Coronary artery (tissue), 2 donors: ENCODE results near the gene NME9.

Experiments
- DNase-seq: peaks from one replicate; pipeline ENCODE4 v3.0.0-alpha.2; 2017; ENCODE audit warnings: low spot score
- H3K27ac ChIP-seq, 2 donors: fragments of 200-600 bp; sonication (generic); one replicate each; pipeline ENCODE4 v1.5.1; 2016 to 2019
- H3K4me3 ChIP-seq: fragments of 200-600 bp; sonication (generic); 2 replicates; pipeline ENCODE4 v1.5.1; 2016; ENCODE audit warnings: mild to moderate bottlenecking, moderate library complexity
- TF ChIP-seq, protein P1 (sequence below): fragments of 200-600 bp; sonication (generic); IDR thresholded peaks from one replicate; pipeline ENCODE4 v1.5.1; 2019; ENCODE audit warnings: antibody characterized with exemption

NME9 gene

DNA sequence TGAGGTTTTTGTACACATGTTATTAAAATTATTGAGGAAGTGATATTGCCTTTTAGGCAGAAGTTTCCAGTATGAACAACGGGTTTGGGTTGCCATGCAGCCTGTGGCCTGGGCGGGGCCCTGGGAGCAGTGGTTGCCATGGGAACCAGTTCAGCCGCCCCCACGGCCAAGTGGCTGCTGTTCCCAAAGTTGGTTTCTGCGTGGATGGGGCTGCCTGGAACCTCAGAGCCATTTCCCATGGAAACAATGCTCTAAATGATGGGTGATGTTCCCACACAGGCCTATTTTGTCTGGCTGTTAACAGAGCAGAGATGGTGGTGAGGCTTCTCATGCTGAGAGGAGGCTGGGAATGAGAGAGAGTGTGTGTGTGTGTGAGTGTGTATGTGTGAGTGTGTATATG lies 38.3 kb upstream of the NME9 start:
- TF ChIP-seq, protein P1, sequence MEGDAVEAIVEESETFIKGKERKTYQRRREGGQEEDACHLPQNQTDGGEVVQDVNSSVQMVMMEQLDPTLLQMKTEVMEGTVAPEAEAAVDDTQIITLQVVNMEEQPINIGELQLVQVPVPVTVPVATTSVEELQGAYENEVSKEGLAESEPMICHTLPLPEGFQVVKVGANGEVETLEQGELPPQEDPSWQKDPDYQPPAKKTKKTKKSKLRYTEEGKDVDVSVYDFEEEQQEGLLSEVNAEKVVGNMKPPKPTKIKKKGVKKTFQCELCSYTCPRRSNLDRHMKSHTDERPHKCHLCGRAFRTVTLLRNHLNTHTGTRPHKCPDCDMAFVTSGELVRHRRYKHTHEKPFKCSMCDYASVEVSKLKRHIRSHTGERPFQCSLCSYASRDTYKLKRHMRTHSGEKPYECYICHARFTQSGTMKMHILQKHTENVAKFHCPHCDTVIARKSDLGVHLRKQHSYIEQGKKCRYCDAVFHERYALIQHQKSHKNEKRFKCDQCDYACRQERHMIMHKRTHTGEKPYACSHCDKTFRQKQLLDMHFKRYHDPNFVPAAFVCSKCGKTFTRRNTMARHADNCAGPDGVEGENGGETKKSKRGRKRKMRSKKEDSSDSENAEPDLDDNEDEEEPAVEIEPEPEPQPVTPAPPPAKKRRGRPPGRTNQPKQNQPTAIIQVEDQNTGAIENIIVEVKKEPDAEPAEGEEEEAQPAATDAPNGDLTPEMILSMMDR, result no peak
- Histone ChIP-seq H3K27ac (peak overlapping the region in 1 of 2 donors; percentile 73), H3K4me3 (no peak overlapping the region)
- peak; percentile 88 for DNase-seq

DNA sequence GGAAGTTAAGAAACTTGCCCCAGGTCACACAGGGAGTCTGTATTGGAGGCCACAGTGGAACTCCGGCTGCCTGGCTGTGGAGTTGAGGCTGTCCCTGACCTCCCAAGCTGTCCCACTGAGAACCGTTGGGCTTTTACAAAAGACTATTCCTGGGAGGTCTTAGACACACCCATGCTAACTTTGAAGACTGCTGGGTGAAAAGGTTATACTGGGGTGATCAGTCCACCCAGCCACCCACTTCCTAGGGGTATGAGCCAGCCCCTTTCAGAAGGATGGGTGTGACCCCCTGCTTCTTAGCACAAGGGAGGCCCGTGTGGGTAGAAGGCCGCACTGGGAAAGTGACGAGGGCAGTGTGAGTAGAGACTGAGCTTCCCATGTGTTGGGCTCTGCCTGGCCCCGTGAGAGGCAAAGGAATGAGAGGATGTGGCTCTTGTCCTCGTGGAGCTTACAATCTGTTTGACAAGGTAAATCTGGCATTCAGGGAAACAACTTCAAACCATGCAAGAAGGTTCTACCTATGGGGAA lies 37.7 kb upstream of the NME9 start:
- DNase-seq, result no peak
- peak overlapping the region; percentile 9 to 73 for H3K27ac ChIP-seq
- H3K4me3 ChIP-seq, result no peak overlapping the region
- TF ChIP-seq, protein P1, result no peak

GRCh38 chr3:138366006-138366759 lies 36.5 kb upstream of the NME9 start:
- DNase-seq, result no peak
- TF ChIP-seq, protein P1, result no peak
- Histone ChIP-seq H3K27ac (peak overlapping the region in 1 of 2 donors; percentile 73), H3K4me3 (no peak overlapping the region)

GRCh38 chr3:138365253-138365555 lies 35.6 kb upstream of the NME9 start:
- no peak for DNase-seq
- Histone ChIP-seq H3K4me3 (no peak overlapping the region), H3K27ac (peak overlapping the region in 1 of 2 donors; percentile 73)
- TF ChIP-seq, protein P1, result no peak

DNA sequence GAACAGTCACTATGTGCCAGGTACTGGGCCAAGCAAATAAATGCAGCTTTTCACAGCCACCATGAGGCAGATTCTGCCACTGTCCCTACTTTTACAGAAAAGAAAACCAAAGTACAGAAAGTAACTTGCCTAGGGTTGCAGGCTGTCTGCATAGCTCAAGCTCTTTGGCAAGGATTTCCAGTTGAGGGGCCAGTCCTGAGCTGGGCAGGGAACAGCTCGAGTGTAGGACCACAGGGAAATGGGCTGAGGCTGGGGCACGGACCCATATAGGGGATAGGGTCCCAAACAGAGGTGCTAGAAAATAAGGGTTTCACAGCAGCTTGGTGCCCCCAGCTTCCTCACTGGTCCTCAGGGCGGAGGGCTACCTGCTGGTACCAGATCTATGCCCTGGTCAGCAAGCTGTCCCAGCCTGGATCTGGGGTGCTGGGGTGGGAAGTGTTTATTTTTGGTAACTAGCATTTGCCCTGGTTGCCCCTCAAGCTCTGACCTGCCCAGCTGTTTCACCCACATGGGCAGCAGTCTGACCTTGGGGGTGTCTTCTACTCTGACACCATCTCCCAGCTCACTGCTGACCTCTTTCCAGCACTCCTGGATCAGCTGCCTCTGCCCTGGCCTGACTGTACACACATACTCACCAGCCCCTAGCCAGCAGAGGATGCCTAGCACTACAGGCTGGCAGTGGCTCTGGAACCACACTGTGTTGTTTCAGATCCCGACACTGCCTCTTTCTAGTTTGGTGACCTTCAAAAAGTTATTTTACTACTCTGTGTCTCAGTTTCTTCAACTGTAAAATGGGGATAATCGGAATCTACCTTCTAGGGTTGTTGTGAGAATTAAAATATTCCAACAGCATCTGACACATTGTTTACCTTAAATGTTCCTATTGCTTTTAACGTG lies 35.0 kb upstream of the NME9 start:
- Histone ChIP-seq H3K4me3 (no peak overlapping the region), H3K27ac (peak overlapping the region in 1 of 2 donors; percentile 16)
- no peak for DNase-seq
- TF ChIP-seq, protein P1, result no peak

DNA sequence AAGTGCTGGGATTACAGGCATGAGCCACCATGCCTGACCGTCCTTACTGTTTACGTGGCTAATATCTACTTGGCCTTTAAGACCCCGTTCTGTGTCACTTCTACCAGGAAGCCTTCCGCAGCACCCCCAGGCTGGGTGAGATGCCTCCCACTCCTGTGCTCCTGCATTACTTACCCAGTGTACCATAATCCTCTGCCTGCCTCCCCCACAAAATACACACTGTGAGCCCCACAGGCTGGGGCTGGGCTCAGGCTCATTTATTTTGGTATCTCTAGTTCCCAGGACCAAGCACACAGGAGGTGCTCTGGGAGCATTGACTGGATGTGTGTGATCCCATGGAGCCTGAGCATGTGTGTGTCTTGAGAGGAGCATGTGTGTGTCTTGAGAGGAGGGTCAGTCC lies 33.7 kb upstream of the NME9 start:
- Histone ChIP-seq H3K4me3 (no peak overlapping the region), H3K27ac (no peak overlapping the region)
- no peak for DNase-seq
- TF ChIP-seq, protein P1, result no peak
